SU-DHL-6 (cell line): ENCODE results near the gene DHCR24.

Experiments
- H2AFZ ChIP-seq: fragments of 200-600 bp; sonication (generic); 2 replicates; pipeline ENCODE4 v1.6.1; 2014; ENCODE audit warnings: low read depth, mild to moderate bottlenecking, moderate library complexity, mixed read lengths, antibody characterized with exemption, low read length; ENCODE audit not compliant: severe bottlenecking
- H3F3A ChIP-seq: fragments of 200-600 bp; shearing (Covaris generic); 2 replicates; pipeline ENCODE4 v1.6.0; 2016; ENCODE audit warnings: antibody characterized with exemption, mild to moderate bottlenecking; ENCODE audit not compliant: insufficient read depth
- H3K27ac ChIP-seq: fragments of 200-600 bp; sonication (generic); 2 replicates; pipeline ENCODE4 v1.5.1; 2016; ENCODE audit warnings: low read depth, mild to moderate bottlenecking, low read length, moderate library complexity, mixed read lengths
- H3K27me3 ChIP-seq: fragments of 200-600 bp; sonication (generic), shearing (Covaris generic); 2 replicates; pipeline ENCODE4 v1.6.0; 2014; ENCODE audit warnings: mild to moderate bottlenecking, low read length
- H3K36me3 ChIP-seq: fragments of 200-600 bp; sonication (generic); 2 replicates; pipeline ENCODE4 v1.6.1; 2014; ENCODE audit warnings: mild to moderate bottlenecking, low read length, mixed read lengths
- H3K4me2 ChIP-seq: fragments of 300-600, 200-600 bp; shearing (Covaris generic), sonication (generic); 2 replicates; pipeline ENCODE4 v1.6.0; 2014; ENCODE audit warnings: low read length, low read depth, mild to moderate bottlenecking; ENCODE audit not compliant: poor library complexity, severe bottlenecking
- H3K4me3 ChIP-seq: fragments of 200-600 bp; sonication (generic); 2 replicates; pipeline ENCODE4 v1.5.1; 2014; ENCODE audit warnings: antibody characterized with exemption, low read length, mild to moderate bottlenecking, mixed read lengths; ENCODE audit not compliant: insufficient read depth, poor library complexity, severe bottlenecking
- H3K79me2 ChIP-seq: fragments of 200-600 bp; sonication (generic); 2 replicates; pipeline ENCODE4 v1.6.1; 2014; ENCODE audit warnings: mild to moderate bottlenecking, low read length, moderate library complexity; ENCODE audit not compliant: insufficient read depth
- H3K9ac ChIP-seq: fragments of 200-600 bp; sonication (generic); 2 replicates; pipeline ENCODE4 v1.7.0; 2014; ENCODE audit warnings: mild to moderate bottlenecking, low read length
- H3K9me2 ChIP-seq: fragments of 200-600 bp; sonication (generic); replicated peaks from 2 replicates; pipeline ENCODE4 v1.6.1; 2014; ENCODE audit warnings: low read length; ENCODE audit not compliant: insufficient read depth
- H3K9me3 ChIP-seq: fragments of 200-600 bp; sonication (generic); 2 replicates; pipeline ENCODE4 v1.6.1; 2014; ENCODE audit warnings: low read length, mixed read lengths; ENCODE audit not compliant: insufficient read depth
- H4K20me1 ChIP-seq: fragments of 200-600 bp; sonication (generic); 2 replicates; pipeline ENCODE4 v1.6.1; 2014; ENCODE audit warnings: low read depth, mild to moderate bottlenecking, antibody characterized with exemption, low read length, moderate library complexity, mixed read lengths
- EZH2phosphoT487 ChIP-seq: fragments of 200-600 bp; sonication (generic), shearing (Covaris generic); conservative IDR thresholded peaks from 2 replicates; pipeline ENCODE4 v1.6.1; 2018; ENCODE audit warnings: mild to moderate bottlenecking, antibody characterized with exemption, low read length, moderate library complexity, mixed read lengths
- TF ChIP-seq, protein P1 (sequence below): fragments of 200-600 bp; sonication (generic); IDR thresholded peaks from one replicate; pipeline ENCODE4 v1.5.1; 2017; ENCODE audit warnings: antibody characterized with exemption, mild to moderate bottlenecking, low read length, moderate library complexity; ENCODE audit not compliant: insufficient read depth, poor library complexity, severe bottlenecking

Gene DHCR24

DNA sequence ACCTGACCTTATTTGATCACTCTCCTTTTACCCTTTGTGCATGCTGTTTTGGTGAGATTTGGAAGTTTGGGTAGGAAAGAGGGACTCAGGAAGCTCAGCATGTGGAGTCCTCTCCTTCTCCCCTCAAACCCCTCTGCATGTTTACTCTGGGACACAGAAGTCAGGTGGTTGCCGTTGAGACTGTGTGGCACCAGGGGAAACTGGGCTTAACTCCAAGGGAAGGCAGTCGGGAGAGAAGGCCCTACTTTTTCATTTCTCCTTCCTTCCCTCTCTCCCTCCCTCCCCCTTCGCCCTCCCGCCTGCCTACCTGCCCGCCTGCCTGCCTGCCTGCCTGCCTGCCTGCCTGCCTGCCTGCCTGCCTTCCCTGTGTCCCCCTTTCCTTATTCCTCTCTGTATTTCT is 51.0 kb downstream of the DHCR24 start:
- Histone ChIP-seq H3K36me3 (no peaks in the 10 kb centered on the region), H3K4me3 (no peak overlapping the region), H3F3A (no peaks in the 10 kb centered on the region), H3K4me2 (no peak overlapping the region), H3K9me3 (no peaks in the 10 kb centered on the region; the same call in 1 of the 2 replicates), H3K27me3 (no peaks in the 10 kb centered on the region), H2AFZ (no peak overlapping the region), H3K9me2 (no peaks in the 10 kb centered on the region), H3K27ac (no peak overlapping the region), H3K9ac (no peak overlapping the region), H4K20me1 (no peaks in the 10 kb centered on the region), H3K79me2 (no peaks in the 10 kb centered on the region)
- TF ChIP-seq, protein P1, sequence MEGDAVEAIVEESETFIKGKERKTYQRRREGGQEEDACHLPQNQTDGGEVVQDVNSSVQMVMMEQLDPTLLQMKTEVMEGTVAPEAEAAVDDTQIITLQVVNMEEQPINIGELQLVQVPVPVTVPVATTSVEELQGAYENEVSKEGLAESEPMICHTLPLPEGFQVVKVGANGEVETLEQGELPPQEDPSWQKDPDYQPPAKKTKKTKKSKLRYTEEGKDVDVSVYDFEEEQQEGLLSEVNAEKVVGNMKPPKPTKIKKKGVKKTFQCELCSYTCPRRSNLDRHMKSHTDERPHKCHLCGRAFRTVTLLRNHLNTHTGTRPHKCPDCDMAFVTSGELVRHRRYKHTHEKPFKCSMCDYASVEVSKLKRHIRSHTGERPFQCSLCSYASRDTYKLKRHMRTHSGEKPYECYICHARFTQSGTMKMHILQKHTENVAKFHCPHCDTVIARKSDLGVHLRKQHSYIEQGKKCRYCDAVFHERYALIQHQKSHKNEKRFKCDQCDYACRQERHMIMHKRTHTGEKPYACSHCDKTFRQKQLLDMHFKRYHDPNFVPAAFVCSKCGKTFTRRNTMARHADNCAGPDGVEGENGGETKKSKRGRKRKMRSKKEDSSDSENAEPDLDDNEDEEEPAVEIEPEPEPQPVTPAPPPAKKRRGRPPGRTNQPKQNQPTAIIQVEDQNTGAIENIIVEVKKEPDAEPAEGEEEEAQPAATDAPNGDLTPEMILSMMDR = no peak
- no peak for TF ChIP-seq EZH2phosphoT487

DNA sequence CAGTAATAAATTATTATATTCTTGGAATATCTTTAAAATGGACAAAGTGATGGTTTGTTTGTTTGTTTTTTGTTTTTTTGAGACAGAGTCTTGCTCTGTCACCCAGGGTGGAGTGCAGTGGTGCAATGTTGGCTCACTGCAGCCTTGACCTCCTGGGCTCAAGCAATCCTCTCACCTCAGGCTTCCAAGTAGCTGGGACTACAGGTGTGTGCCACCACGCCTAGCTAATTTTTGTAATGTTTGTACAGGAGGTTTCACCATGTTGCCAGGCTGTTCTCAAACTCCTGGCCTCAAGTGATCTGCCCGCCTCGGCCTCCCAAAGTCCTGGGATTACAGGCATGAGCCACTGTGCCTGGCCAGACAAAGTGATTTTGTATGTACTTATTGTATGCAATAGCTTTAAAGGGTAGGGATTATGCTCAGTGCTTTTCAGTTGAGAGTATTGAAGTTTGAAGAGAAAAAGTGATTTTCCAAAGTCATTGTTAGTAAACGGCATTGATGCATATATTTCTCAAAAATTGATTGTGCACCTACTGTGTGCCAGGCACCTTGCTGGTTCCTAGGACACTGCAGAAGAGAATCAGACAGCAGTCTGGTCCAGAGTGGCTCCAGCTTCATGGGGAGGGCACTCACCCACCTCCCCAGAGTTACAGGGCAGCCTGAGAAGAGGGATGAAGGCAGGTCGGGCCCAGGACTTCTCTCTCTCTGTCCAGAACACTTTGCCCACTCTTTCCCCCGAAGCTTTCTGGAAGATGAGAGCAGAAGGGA is 51.7 kb downstream of the DHCR24 start:
- H3K27ac ChIP-seq = no peak overlapping the region
- no peaks in the 10 kb centered on the region for H3F3A ChIP-seq
- no peaks in the 10 kb centered on the region for H3K27me3 ChIP-seq
- H3K9me3 ChIP-seq = no peaks in the 10 kb centered on the region; the same call in 1 of the 2 replicates
- H2AFZ ChIP-seq = no peak overlapping the region
- no peaks in the 10 kb centered on the region for H3K36me3 ChIP-seq
- H3K79me2 ChIP-seq = no peaks in the 10 kb centered on the region
- no peaks in the 10 kb centered on the region for H4K20me1 ChIP-seq
- TF ChIP-seq, protein P1 = no peak
- no peak for TF ChIP-seq EZH2phosphoT487
- no peak overlapping the region for H3K4me2 ChIP-seq
- no peak overlapping the region for H3K4me3 ChIP-seq
- H3K9me2 ChIP-seq = no peaks in the 10 kb centered on the region
- H3K9ac ChIP-seq = no peak overlapping the region

DNA sequence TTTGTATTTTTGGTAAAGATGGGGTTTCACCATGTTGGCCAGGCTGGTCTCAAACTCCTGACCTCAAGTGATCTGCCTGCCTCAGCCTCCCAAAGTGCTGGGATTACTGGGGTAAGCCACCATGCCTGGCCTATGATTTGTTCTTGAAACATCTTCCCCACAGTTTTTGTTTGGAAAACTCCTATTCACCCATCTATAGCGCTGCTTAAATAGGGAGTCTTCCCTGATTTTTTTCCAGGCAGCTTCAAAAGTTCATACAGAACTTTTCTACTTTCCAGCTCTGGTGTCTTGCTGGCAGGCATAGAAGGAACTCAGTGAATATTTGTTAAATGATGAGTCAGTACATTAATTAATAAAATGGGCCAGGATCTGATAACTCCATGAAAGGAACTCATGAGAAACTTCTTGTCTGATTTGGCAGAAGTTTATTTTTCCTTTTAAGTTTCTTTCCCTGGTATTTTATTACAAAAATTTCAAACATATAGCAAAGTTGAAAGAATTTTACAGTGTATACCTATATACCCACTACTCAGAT is 52.9 kb downstream of the DHCR24 start:
- Histone ChIP-seq H3K9ac (no peak overlapping the region), H3K27ac (no peak overlapping the region), H4K20me1 (no peaks in the 10 kb centered on the region), H3K9me2 (no peaks in the 10 kb centered on the region), H3K27me3 (no peaks in the 10 kb centered on the region), H3F3A (no peaks in the 10 kb centered on the region), H3K9me3 (no peaks in the 10 kb centered on the region; the same call in 1 of the 2 replicates), H3K36me3 (no peaks in the 10 kb centered on the region), H3K4me2 (no peak overlapping the region), H3K79me2 (no peaks in the 10 kb centered on the region), H3K4me3 (no peak overlapping the region), H2AFZ (no peak overlapping the region)
- TF ChIP-seq EZH2phosphoT487 = no peak
- TF ChIP-seq, protein P1 = no peak
